HCT116 (cell line): ENCODE results near the gene HGS. TPM values are rescaled to one million over a fixed set of nuclear protein-coding genes. Genes with fewer than 3 reads are reported as not detected.

Experiments used
- ATAC-seq: fragments of 200-7000 bp; cut with Tn5 transposase; 2 replicates; pipeline ENCODE4 v1.9.1; 2020; ENCODE audit warnings: mild to moderate bottlenecking, moderate library complexity
- BruUV-seq: library from RNA; stranded (reverse); fragments of 400-500 nt; replicated peaks from 2 replicates; lab custom pipeline; 2021; lab: Mats Ljungman, UMichigan
- CTCF ChIA-PET: fragments of 300-600 bp; sonication (Branson Sonifier 250); formaldehyde crosslinking; loops from one replicate; lab custom pipeline; 2021; ENCODE audit warnings: antibody characterized with exemption; lab: Charles Lee
- POLR2A ChIA-PET: fragments of 300-600, 350-600 bp; sonication (Branson Sonifier 250); formaldehyde crosslinking; loops from one replicate; lab custom pipeline; 2021; ENCODE audit warnings: antibody characterized with exemption; lab: Charles Lee
- RAD21 ChIA-PET, 2 experiments: fragments of 300-600 bp; sonication (Branson Sonifier 250); formaldehyde crosslinking; loops; one replicate each; lab custom pipeline; 2023; ENCODE audit warnings: low total read pairs in 2 of 2; ENCODE audit not compliant: uncharacterized antibody in 2 of 2, unreplicated experiment in 2 of 2, low non-redundant PET in 1 of 2; lab: Charles Lee
- DNase-seq: peaks from one replicate; pipeline ENCODE4 v3.0.0-alpha.2; 2010; ENCODE audit warnings: low read depth, low spot score
- H2AFZ ChIP-seq: fragments of 200-600 bp; shearing (Covaris generic), sonication (generic); 2 replicates; pipeline ENCODE4 v1.6.1; 2017; ENCODE audit warnings: low read depth, mixed run types, mixed read lengths, antibody characterized with exemption, low read length; ENCODE audit not compliant: poor library complexity, severe bottlenecking
- H3K27ac ChIP-seq: 2 replicates; pipeline ENCODE4 v1.5.1; 2012; ENCODE audit warnings: low read depth, low read length
- H3K27me3 ChIP-seq: fragments of 200-600 bp; sonication (generic); 2 replicates; pipeline ENCODE4 v1.6.1; 2016; ENCODE audit warnings: mixed run types, low read length, mixed read lengths; ENCODE audit not compliant: insufficient read depth
- H3K36me3 ChIP-seq, 2 experiments: fragments of 200-500 bp in 1 of 2; fragments of 200-600 bp in 1 of 2; sonication (Bioruptor generic) in 1 of 2; sonication (generic) in 1 of 2; 2 replicates each; pipeline versions ENCODE4 v1.5.1 to v1.6.1; 2014 to 2016; ENCODE audit warnings: low read length in 2 of 2, inconsistent platforms in 1 of 2, mixed read lengths in 1 of 2, mixed run types in 1 of 2; ENCODE audit not compliant: insufficient read depth in 2 of 2, control insufficient read depth in 1 of 2
- H3K4me1 ChIP-seq, 2 experiments: fragments of 200-600 bp in 1 of 2; sonication (generic) in 1 of 2; 2 replicates each; pipeline versions ENCODE4 v1.5.1 to v1.6.1; 2012 to 2017; ENCODE audit warnings: low read length in 2 of 2, inconsistent platforms in 1 of 2, mild to moderate bottlenecking in 1 of 2, mixed read lengths in 1 of 2, mixed run types in 1 of 2, moderate library complexity in 1 of 2; ENCODE audit not compliant: insufficient read depth in 2 of 2, control insufficient read depth in 1 of 2
- H3K4me2 ChIP-seq: fragments of 200-600 bp; sonication (generic); 2 replicates; pipeline ENCODE4 v1.6.1; 2017; ENCODE audit warnings: mixed run types, low read length, mixed read lengths
- H3K4me3 ChIP-seq, 2 experiments: fragments of 200-600 bp in 1 of 2; sonication (generic) in 1 of 2; replicated peaks in 1 of 2; 2 replicates each; pipeline ENCODE4 v1.5.1; 2011 to 2016; ENCODE audit warnings: low read length in 2 of 2, control low read depth in 1 of 2, low read depth in 1 of 2, mild to moderate bottlenecking in 1 of 2, mixed read lengths in 1 of 2, mixed run types in 1 of 2
- H3K79me2 ChIP-seq: fragments of 200-600 bp; sonication (generic); 2 replicates; pipeline ENCODE4 v1.6.1; 2017; ENCODE audit warnings: mild to moderate bottlenecking, mixed run types, low read length, moderate library complexity, mixed read lengths; ENCODE audit not compliant: insufficient read depth
- H3K9ac ChIP-seq: fragments of 200-600 bp; sonication (generic); 2 replicates; pipeline ENCODE4 v1.6.1; 2016; ENCODE audit warnings: low read length, mixed read lengths
- H3K9me2 ChIP-seq: fragments of 200-600 bp; sonication (generic), shearing (Covaris generic); 2 replicates; pipeline ENCODE4 v1.6.1; 2017; ENCODE audit warnings: mixed run types, mild to moderate bottlenecking, moderate library complexity; ENCODE audit not compliant: insufficient read depth
- H3K9me3 ChIP-seq, 2 experiments: fragments of 200-500 bp in 1 of 2; fragments of 200-600 bp in 1 of 2; sonication (Bioruptor generic) in 1 of 2; sonication (generic) in 1 of 2; 2 replicates each; pipeline ENCODE4 v1.6.1; 2014 to 2017; ENCODE audit warnings: low read length in 2 of 2, mixed read lengths in 2 of 2, inconsistent platforms in 1 of 2, low read depth in 1 of 2, mild to moderate bottlenecking in 1 of 2, mixed run types in 1 of 2, moderate library complexity in 1 of 2; ENCODE audit not compliant: control insufficient read depth in 1 of 2, insufficient read depth in 1 of 2
- H4K20me1 ChIP-seq: fragments of 200-600 bp; sonication (generic), shearing (Covaris generic); 2 replicates; pipeline ENCODE4 v1.6.1; 2017; ENCODE audit warnings: mixed run types, mild to moderate bottlenecking, moderate library complexity; ENCODE audit not compliant: insufficient read depth
- ATF3 ChIP-seq: IDR thresholded peaks from 2 replicates; pipeline ENCODE4 v1.6.1; 2012
- CTCF ChIP-seq, 3 experiments: fragments of 200-600 bp in 1 of 3; sonication (generic) in 1 of 3; IDR thresholded peaks in 2 of 3; conservative IDR thresholded peaks in 1 of 3; 2 replicates each; pipeline ENCODE4 v1.5.1; 2012 to 2017; ENCODE audit warnings: low read depth in 2 of 3, low read length in 2 of 3, antibody characterized with exemption in 1 of 3, borderline replicate concordance in 1 of 3, control low read depth in 1 of 3, mild to moderate bottlenecking in 1 of 3, mixed read lengths in 1 of 3, mixed run types in 1 of 3, moderate library complexity in 1 of 3; ENCODE audit not compliant: insufficient read depth in 1 of 3
- EGR1 ChIP-seq: IDR thresholded peaks from 2 replicates; pipeline ENCODE4 v1.6.1; 2012; ENCODE audit warnings: low read depth
- ELF1 ChIP-seq: IDR thresholded peaks from 2 replicates; pipeline ENCODE4 v1.6.1; 2012; ENCODE audit warnings: low read depth, borderline replicate concordance
- EZH2phosphoT487 ChIP-seq: fragments of 200-600 bp; IDR thresholded peaks from 2 replicates; pipeline ENCODE4 v1.6.1; 2018; ENCODE audit warnings: antibody characterized with exemption, borderline replicate concordance
- JUND ChIP-seq: IDR thresholded peaks from 2 replicates; pipeline ENCODE4 v1.6.1; 2012
- MAX ChIP-seq: IDR thresholded peaks from 2 replicates; pipeline ENCODE4 v1.6.1; 2012
- POLR2A ChIP-seq: IDR thresholded peaks from 2 replicates; pipeline ENCODE4 v1.7.0; 2011; ENCODE audit warnings: borderline replicate concordance; ENCODE audit not compliant: insufficient read depth, insufficient read length; ENCODE audit errors: extremely low read depth
- RAD21 ChIP-seq: IDR thresholded peaks from 2 replicates; pipeline ENCODE4 v1.6.1; 2012; ENCODE audit warnings: low read depth, mild to moderate bottlenecking
- SIN3A ChIP-seq: IDR thresholded peaks from 2 replicates; pipeline ENCODE4 v1.6.1; 2012; ENCODE audit warnings: low read depth
- ZBTB33 ChIP-seq: IDR thresholded peaks from 2 replicates; pipeline ENCODE4 v1.6.1; 2011; ENCODE audit warnings: mild to moderate bottlenecking, low read length, moderate library complexity; ENCODE audit not compliant: insufficient replicate concordance; ENCODE audit errors: extremely low read depth
- intact Hi-C: fragments of 100-400 bp; cut with micrococcal nuclease; formaldehyde crosslinking; loops from 2 replicates; pipeline ENCODE4 v1.10.0; 2022
- total RNA-seq: library from RNA; stranded (reverse); gene quantifications from one replicate; pipeline ENCODE4 v1.2.1, GENCODE V29; 2021; ENCODE audit not compliant: unreplicated experiment

The HGS gene
- total RNA-seq, 1 experiment from 2014 or later, result 231 TPM

GRCh38 chr17:81713004-81713555, 29.3 kb downstream of the HGS start:
- intact Hi-C loops, result no loop called here
- no peak for TF ChIP-seq RAD21
- no peak for TF ChIP-seq SIN3A
- TF ChIP-seq POLR2A, result no peak
- TF ChIP-seq MAX, result 0 out of 2 replicates have a peak, but pooled peaks have one; percentile 37
- H3K4me1 ChIP-seq, result peaks cover 32 to 48% of the 10 kb centered on the region in 2 experiments
- peak overlapping the region; percentile 100 for H3K4me2 ChIP-seq
- H3K4me3 ChIP-seq, result peak overlapping the region; percentile 66 to 96
- ATAC-seq (no peak), DNase-seq (no peak)
- peak overlapping the region; percentile 96 for H3K27ac ChIP-seq
- ChIA-PET CTCF (interaction anchor here (1.5 kb wide), 1 partner anchor 9 kb away, joined by 8 read pairs; no protein-coding TSS in a partner anchor), POLR2A (interaction anchor here (0.8 to 1.9 kb wide), 5 partner anchors 9 to 215 kb away, joined by 3 to 5 read pairs (median 3); partner anchors contain the start of genes MAFG and MRPL12), RAD21 (interaction anchor here in 1 of 2 experiments (1.2 kb wide), 1 partner anchor 9 kb away, joined by 4 read pairs; no protein-coding TSS in a partner anchor)
- no peaks in the 10 kb centered on the region for H3K27me3 ChIP-seq
- TSS peak; percentile 10 for BruUV-seq
- peaks cover 34% of the 10 kb centered on the region for H3K79me2 ChIP-seq
- H3K36me3 ChIP-seq, result peaks cover 4 to 5% of the 10 kb centered on the region in 2 experiments; a peak in 3 of 4 replicates
- H2AFZ ChIP-seq, result no peak overlapping the region
- no peaks in the 10 kb centered on the region for H3K9me3 ChIP-seq
- H3K9me2 ChIP-seq, result no peaks in the 10 kb centered on the region
- H3K9ac ChIP-seq, result peak overlapping the region; percentile 93
- H4K20me1 ChIP-seq, result no peaks in the 10 kb centered on the region

- H3K9ac ChIP-seq, result peak overlapping the region; percentile 93
- BruUV-seq, result no TSS peak
- DNase-seq (no peak), ATAC-seq (peak; percentile 12)
- no peak overlapping the region for H2AFZ ChIP-seq
- H3K27me3 ChIP-seq, result no peaks in the 10 kb centered on the region
- peak overlapping the region; percentile 100 for H3K4me2 ChIP-seq
- H3K36me3 ChIP-seq, result peaks cover 3 to 5% of the 10 kb centered on the region in 2 experiments; a peak in 3 of 4 replicates
- peak overlapping the region; percentile 96 for H3K27ac ChIP-seq
- CTCF ChIA-PET, result interaction anchor here (1.0 to 1.5 kb wide), 2 partner anchors 8 to 13 kb away, joined by 3 to 8 read pairs; no protein-coding TSS in a partner anchor
- H4K20me1 ChIP-seq, result no peaks in the 10 kb centered on the region
- H3K9me3 ChIP-seq, result no peaks in the 10 kb centered on the region
- RAD21 ChIA-PET, result no interaction called here
- TF ChIP-seq CTCF (IDR thresholded peaks at IDR 0.05 in 2 of 3, conservative IDR thresholded peaks at IDR 0.05 in 1 of 3; ENCODE audit: borderline replicate concordance in 1 of 3, insufficient read depth in 1 of 3, low read depth in 2 of 3, low read length in 2 of 3), result no peak
- no peak for TF ChIP-seq EGR1
- no peak for TF ChIP-seq SIN3A
- TF ChIP-seq ZBTB33, result no peak
- TF ChIP-seq JUND, result no peak
- TF ChIP-seq ELF1, result no peak
- no peak for TF ChIP-seq EZH2phosphoT487
- no peak for TF ChIP-seq ATF3
- POLR2A ChIA-PET, result interaction anchor here (0.8 to 1.9 kb wide), 6 partner anchors 9 to 214 kb away, joined by 3 to 5 read pairs (median 3); partner anchors contain the start of genes ARL16, HGS, MAFG and MRPL12
- peaks cover 34% of the 10 kb centered on the region for H3K79me2 ChIP-seq
- intact Hi-C loops, result no loop called here
- H3K4me1 ChIP-seq, result peaks cover 32 to 41% of the 10 kb centered on the region in 2 experiments
- peak overlapping the region; percentile 66 to 96 for H3K4me3 ChIP-seq
- H3K9me2 ChIP-seq, result no peaks in the 10 kb centered on the region
Measured at GRCh38 chr17:81713556-81714411, 30.0 kb downstream of the HGS start.
